Adrenal gland (tissue), 5 donors: ENCODE data around the gene TBKBP1.

Experiments
- POLR2A ChIP-seq, 2 donors: fragments of 450-650 bp; IDR thresholded peaks; one replicate each; pipeline ENCODE4 v1.6.1; 2017; ENCODE audit warnings: antibody characterized with exemption in 2 of 2, mild to moderate bottlenecking in 2 of 2, moderate library complexity in 1 of 2
- TF ChIP-seq, protein P1 (sequence below), 6 experiments: fragments of 450-650 bp in 4 of 6; fragments of 200-600 bp in 2 of 6; sonication (generic) in 1 of 6; IDR thresholded peaks; 1 replicate in 5 of 6; 2 replicates in 1 of 6; pipeline versions ENCODE4 v1.5.1 to v1.8.0; 2016 to 2021; ENCODE audit warnings: antibody characterized with exemption in 6 of 6, mild to moderate bottlenecking in 2 of 6, moderate library complexity in 1 of 6
- donor health status: DM: no; HTN: no; CAD: no.

DNA sequence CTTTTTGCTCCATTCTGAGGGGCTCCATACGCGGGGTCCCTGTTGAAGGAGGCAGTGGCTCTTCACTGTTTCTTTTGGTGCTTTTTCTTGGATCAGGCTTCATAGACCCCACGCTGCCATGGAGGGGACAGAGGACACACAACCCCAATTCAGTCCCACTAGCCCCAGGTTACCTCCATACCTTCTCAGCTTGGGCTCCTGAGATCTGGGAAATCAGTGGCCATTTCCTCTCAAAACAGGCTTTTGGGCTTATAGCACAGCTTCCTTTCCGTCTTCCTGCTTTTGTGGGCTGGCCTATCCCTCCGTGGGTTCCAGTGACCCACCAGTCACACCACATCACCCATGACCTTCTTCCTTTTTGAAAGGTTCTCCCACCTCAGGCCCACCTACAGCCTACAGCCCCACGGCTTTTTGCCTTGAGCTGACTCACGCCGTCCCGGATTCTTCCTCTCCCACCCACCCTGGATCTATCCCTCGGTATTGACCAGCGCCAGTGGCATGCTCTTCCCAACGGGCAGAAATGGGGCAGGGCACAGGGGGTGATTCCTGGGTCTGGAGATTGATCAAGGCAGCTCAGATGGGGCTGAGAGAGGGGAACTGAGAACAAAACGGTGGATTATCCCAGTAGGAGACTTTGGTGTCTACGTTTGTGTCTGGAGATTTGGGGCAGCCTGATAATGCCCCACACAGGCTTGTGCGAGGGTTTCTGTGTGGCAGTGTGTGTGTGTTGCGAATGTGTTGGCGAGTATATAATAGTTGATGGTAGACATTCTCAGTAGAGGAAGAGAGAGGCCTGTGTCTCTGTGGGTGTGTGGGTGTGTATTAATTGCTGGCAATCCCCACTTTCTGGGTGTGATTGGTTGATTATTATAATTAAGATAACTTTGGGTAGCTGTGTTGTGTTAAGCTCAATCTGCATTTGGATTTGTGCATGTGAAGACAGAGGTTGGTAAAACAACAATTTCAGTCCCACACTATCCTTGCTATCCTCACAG, 42.8 kb downstream of the TBKBP1 start:
- TF ChIP-seq, protein P1, sequence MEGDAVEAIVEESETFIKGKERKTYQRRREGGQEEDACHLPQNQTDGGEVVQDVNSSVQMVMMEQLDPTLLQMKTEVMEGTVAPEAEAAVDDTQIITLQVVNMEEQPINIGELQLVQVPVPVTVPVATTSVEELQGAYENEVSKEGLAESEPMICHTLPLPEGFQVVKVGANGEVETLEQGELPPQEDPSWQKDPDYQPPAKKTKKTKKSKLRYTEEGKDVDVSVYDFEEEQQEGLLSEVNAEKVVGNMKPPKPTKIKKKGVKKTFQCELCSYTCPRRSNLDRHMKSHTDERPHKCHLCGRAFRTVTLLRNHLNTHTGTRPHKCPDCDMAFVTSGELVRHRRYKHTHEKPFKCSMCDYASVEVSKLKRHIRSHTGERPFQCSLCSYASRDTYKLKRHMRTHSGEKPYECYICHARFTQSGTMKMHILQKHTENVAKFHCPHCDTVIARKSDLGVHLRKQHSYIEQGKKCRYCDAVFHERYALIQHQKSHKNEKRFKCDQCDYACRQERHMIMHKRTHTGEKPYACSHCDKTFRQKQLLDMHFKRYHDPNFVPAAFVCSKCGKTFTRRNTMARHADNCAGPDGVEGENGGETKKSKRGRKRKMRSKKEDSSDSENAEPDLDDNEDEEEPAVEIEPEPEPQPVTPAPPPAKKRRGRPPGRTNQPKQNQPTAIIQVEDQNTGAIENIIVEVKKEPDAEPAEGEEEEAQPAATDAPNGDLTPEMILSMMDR (IDR thresholded peaks at IDR 0.05) = no peak
- TF ChIP-seq POLR2A (IDR thresholded peaks at IDR 0.05) = no peak
